ENCODE results near the gene LDB3.

Gene LDB3

DNA sequence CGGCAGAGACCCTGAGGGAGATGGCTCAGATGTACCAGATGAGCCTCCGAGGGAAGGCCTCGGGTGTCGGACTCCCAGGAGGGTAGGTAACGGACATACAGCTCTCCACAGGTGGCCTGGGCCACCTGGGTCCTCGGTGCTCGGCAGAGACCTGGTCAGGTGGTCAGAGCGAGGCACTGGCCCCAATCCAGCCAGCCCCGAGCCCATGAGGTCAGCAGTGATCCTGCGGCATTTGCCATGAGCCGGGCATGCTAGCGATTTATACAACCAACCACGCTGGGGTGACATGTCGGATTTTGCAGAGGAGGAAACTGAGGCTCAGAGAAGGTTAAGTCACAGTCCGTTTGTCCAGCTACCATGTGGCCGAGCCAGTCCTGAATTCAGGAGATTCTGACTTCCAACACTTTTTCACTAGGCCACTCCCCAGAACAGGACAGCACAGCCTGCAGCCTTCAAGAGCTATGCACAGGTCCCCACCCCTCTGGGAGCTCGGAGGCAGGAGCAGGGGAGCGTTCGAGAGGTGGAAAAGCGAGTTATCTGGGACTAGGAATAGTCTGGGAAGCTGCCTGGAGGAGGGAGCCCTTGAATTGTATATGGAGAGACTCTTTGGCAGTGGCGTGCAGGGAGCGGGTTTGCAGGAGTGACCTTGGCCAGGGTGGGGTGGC is 13.5 kb downstream of the LDB3 start:
- Histone ChIP-seq H3K4me1 (ENCODE audit: control insufficient read depth, insufficient read depth, low read length) (no peaks in the 10 kb centered on the region), H3K9me3 (ENCODE audit: control insufficient read depth, insufficient read depth, low read depth, low read length) (no peaks in the 10 kb centered on the region), H3K27ac (ENCODE audit: extremely low read depth, low read depth, low read length) (no peak overlapping the region), H3K4me3 (ENCODE audit: low read depth, low read length) (no peak overlapping the region), H3K36me3 (ENCODE audit: control insufficient read depth in 2 of 2, insufficient read depth in 1 of 2, low read length in 2 of 2) (no peaks in the 10 kb centered on the region)
- POLR2A ChIA-PET = interaction anchor here (1.0 kb wide), 1 partner anchor 17 kb away, joined by 4 read pairs; no protein-coding TSS in a partner anchor
- TF ChIP-seq ZNF341 (tag by site-specific recombination; IDR thresholded peaks at IDR 0.05; ENCODE audit: low read depth) (peak; percentile 76), ZSCAN23 (tag by site-specific recombination; IDR thresholded peaks at IDR 0.05) (no peak), YY1 (tag by site-specific recombination; IDR thresholded peaks at IDR 0.05) (no peak)
- CTCF ChIA-PET = interaction anchor here (0.7 to 6.3 kb wide), 5 partner anchors 12 to 222 kb away, joined by 3 to 46 read pairs (median 5); no protein-coding TSS in a partner anchor

DNA sequence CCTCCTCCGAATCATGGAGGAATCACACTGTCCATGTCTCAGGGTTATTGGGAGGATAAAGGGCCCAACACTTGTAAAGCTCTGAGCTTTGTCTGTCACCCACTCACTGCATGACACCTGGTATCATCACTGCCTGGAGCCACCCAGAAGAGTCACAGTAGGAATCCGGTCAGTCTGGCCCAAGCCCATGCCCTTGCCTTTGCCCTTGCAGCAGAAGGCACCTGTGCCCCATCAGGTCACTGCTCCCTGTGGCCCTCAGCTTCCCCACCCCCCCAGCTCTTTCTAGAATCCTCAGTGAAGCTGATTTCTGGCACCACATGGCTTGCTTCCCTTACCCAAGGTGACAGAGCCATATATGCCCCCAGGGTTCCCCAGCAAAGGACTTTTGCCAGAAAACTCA is 14.4 kb downstream of the LDB3 start:
- TF ChIP-seq, protein P1, sequence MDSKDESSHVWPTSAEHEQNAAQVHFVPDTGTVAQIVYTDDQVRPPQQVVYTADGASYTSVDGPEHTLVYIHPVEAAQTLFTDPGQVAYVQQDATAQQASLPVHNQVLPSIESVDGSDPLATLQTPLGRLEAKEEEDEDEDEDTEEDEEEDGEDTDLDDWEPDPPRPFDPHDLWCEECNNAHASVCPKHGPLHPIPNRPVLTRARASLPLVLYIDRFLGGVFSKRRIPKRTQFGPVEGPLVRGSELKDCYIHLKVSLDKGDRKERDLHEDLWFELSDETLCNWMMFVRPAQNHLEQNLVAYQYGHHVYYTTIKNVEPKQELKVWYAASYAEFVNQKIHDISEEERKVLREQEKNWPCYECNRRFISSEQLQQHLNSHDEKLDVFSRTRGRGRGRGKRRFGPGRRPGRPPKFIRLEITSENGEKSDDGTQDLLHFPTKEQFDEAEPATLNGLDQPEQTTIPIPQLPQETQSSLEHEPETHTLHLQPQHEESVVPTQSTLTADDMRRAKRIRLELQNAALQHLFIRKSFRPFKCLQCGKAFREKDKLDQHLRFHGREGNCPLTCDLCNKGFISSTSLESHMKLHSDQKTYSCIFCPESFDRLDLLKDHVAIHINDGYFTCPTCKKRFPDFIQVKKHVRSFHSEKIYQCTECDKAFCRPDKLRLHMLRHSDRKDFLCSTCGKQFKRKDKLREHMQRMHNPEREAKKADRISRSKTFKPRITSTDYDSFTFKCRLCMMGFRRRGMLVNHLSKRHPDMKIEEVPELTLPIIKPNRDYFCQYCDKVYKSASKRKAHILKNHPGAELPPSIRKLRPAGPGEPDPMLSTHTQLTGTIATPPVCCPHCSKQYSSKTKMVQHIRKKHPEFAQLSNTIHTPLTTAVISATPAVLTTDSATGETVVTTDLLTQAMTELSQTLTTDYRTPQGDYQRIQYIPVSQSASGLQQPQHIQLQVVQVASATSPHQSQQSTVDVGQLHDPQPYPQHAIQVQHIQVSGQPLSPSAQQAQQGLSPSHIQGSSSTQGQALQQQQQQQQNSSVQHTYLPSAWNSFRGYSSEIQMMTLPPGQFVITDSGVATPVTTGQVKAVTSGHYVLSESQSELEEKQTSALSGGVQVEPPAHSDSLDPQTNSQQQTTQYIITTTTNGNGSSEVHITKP (tag by site-specific recombination; IDR thresholded peaks at IDR 0.05) = no peak
- TF ChIP-seq, protein P2, sequence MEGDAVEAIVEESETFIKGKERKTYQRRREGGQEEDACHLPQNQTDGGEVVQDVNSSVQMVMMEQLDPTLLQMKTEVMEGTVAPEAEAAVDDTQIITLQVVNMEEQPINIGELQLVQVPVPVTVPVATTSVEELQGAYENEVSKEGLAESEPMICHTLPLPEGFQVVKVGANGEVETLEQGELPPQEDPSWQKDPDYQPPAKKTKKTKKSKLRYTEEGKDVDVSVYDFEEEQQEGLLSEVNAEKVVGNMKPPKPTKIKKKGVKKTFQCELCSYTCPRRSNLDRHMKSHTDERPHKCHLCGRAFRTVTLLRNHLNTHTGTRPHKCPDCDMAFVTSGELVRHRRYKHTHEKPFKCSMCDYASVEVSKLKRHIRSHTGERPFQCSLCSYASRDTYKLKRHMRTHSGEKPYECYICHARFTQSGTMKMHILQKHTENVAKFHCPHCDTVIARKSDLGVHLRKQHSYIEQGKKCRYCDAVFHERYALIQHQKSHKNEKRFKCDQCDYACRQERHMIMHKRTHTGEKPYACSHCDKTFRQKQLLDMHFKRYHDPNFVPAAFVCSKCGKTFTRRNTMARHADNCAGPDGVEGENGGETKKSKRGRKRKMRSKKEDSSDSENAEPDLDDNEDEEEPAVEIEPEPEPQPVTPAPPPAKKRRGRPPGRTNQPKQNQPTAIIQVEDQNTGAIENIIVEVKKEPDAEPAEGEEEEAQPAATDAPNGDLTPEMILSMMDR (tag by site-specific recombination; IDR thresholded peaks at IDR 0.05) = no peak
- TF ChIP-seq YY1 (tag by site-specific recombination; IDR thresholded peaks at IDR 0.05) = no peak
- no peak for TF ChIP-seq MZF1 (tag by site-specific recombination; IDR thresholded peaks at IDR 0.05; ENCODE audit: borderline replicate concordance)
- no peak for TF ChIP-seq ZNF473 (tag by site-specific recombination; IDR thresholded peaks at IDR 0.05)
- no peak for TF ChIP-seq ZNF274 (IDR thresholded peaks at IDR 0.05; ENCODE audit: low read length)
- TF ChIP-seq ZNF274 (tag by site-specific recombination; IDR thresholded peaks at IDR 0.05; ENCODE audit: borderline replicate concordance) = no peak
- no peak for TF ChIP-seq ZNF521 (tag by site-specific recombination; IDR thresholded peaks at IDR 0.05)
- TF ChIP-seq OVOL3 (tag by site-specific recombination; IDR thresholded peaks at IDR 0.05) = no peak
- ChIA-PET CTCF (interaction anchor here (1.0 to 6.3 kb wide), 5 partner anchors 13 to 221 kb away, joined by 3 to 46 read pairs (median 4); no protein-coding TSS in a partner anchor), POLR2A (no interaction called here)

DNA sequence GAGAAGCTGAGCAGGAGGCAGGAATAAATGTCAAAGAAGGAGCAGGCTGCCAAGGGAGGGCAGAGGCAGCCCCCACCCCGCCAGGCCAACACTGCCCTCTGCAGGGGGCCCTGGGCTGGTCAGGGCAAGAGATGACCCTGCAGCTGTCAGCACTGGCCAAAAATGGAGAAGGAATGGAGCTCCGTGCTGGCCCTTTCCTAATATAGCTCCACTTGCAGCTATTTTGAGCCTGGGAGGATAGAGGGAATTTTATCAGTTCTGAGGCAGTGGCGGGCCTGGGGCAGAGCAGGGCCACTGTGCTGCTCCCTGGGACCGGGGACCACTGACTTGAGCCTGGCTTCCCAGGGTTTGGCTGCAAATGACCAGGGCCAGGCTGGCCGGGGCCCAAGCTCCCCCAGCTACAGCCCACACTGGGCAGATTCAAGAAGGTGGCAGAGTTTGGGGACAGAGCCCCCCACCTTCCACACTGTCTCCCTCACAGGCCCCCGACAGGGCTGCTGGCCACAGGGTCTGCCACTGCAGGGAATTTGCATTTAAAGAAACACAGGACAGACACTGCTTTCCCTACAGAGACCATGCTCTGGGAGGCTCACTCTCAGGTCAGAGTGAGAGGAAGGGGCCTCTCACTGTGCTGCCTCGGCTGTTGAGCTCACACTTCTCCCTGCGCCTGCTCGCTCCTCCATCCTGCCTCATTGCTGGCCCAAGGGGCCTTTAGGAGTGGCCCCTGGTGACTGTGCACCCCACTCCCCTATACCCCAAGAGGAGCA is 16.2 kb downstream of the LDB3 start:
- TF ChIP-seq ZBTB48 (tag by site-specific recombination; IDR thresholded peaks at IDR 0.05) = no peak
- peak; percentile 23; the same call in 1 of the 2 replicates for TF ChIP-seq GLIS1 (tag by site-specific recombination; IDR thresholded peaks at IDR 0.05)
- no peak for TF ChIP-seq ZNF138 (tag by site-specific recombination; IDR thresholded peaks at IDR 0.05; ENCODE audit: borderline replicate concordance)
- TF ChIP-seq ZNF76 (tag by site-specific recombination; IDR thresholded peaks at IDR 0.05; ENCODE audit: borderline replicate concordance, low read depth) = no peak
- TF ChIP-seq SETDB1 (IDR thresholded peaks at IDR 0.05; ENCODE audit: insufficient read length, low read length) = no peak
- no peak for TF ChIP-seq ZNF510 (tag by site-specific recombination; IDR thresholded peaks at IDR 0.05; ENCODE audit: insufficient replicate concordance)
- TF ChIP-seq ZNF654 (tag by site-specific recombination; IDR thresholded peaks at IDR 0.05; ENCODE audit: low read depth) = peak; percentile 31
- TF ChIP-seq ZNF555 (tag by site-specific recombination; conservative IDR thresholded peaks at IDR 0.05) = no peak
- TF ChIP-seq, protein P3, sequence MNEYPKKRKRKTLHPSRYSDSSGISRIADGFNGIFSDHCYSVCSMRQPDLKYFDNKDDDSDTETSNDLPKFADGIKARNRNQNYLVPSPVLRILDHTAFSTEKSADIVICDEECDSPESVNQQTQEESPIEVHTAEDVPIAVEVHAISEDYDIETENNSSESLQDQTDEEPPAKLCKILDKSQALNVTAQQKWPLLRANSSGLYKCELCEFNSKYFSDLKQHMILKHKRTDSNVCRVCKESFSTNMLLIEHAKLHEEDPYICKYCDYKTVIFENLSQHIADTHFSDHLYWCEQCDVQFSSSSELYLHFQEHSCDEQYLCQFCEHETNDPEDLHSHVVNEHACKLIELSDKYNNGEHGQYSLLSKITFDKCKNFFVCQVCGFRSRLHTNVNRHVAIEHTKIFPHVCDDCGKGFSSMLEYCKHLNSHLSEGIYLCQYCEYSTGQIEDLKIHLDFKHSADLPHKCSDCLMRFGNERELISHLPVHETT (tag by site-specific recombination; IDR thresholded peaks at IDR 0.05) = no peak
- TF ChIP-seq, protein P2 (tag by site-specific recombination; IDR thresholded peaks at IDR 0.05) = peak; percentile 86
- Histone ChIP-seq H3K4me1 (ENCODE audit: control insufficient read depth, insufficient read depth, low read length) (no peaks in the 10 kb centered on the region), H3K9me3 (ENCODE audit: control insufficient read depth, insufficient read depth, low read depth, low read length) (no peaks in the 10 kb centered on the region), H3K4me3 (ENCODE audit: low read depth, low read length) (no peak overlapping the region), H3K36me3 (ENCODE audit: control insufficient read depth in 2 of 2, insufficient read depth in 1 of 2, low read length in 2 of 2) (no peaks in the 10 kb centered on the region), H3K27ac (ENCODE audit: extremely low read depth, low read depth, low read length) (no peak overlapping the region)
- CTCF ChIA-PET = interaction anchor here (0.5 to 6.3 kb wide), 10 partner anchors 9 to 402 kb away, joined by 3 to 46 read pairs (median 4); no protein-coding TSS in a partner anchor
- POLR2A ChIA-PET = interaction anchor here (1.0 kb wide), 1 partner anchor 284 kb away, joined by 5 read pairs; no protein-coding TSS in a partner anchor

More for the DNA sequence above, 14.4 kb downstream of the LDB3 start:
- no peaks in the 10 kb centered on the region for H3K4me1 ChIP-seq (ENCODE audit: control insufficient read depth, insufficient read depth, low read length)
- no peak overlapping the region for H3K27ac ChIP-seq (ENCODE audit: extremely low read depth, low read depth, low read length)
- no peak overlapping the region for H3K4me3 ChIP-seq (ENCODE audit: low read depth, low read length)
- no peaks in the 10 kb centered on the region for H3K36me3 ChIP-seq (ENCODE audit: control insufficient read depth in 2 of 2, insufficient read depth in 1 of 2, low read length in 2 of 2)
- no peaks in the 10 kb centered on the region for H3K9me3 ChIP-seq (ENCODE audit: control insufficient read depth, insufficient read depth, low read depth, low read length)
